Suppressor macrophage (primary cell): ENCODE results near the gene SCP2.
"Not testable (repeated sequence)": the region's sequence is repeated elsewhere in the genome, so short reads cannot be mapped to it uniquely, and the experiment has no call there.

Experiments
- DNase-seq, 4 experiments: peaks; one replicate each; pipeline ENCODE4 v3.0.0-alpha.2; 2020 to 2022

The SCP2 gene

GRCh38 chr1:52970149-52970548, 43.1 kb downstream of the SCP2 start:
- DNase-seq, result no peak

GRCh38 chr1:52973841-52974240, 46.8 kb downstream of the SCP2 start:
- DNase-seq, result no peak

- DNase-seq, result peak; percentile 9 to 49 (median 28)
Observed at GRCh38 chr1:52976183-52977035, 49.3 kb downstream of the SCP2 start.

GRCh38 chr1:52978045-52978444, 51.0 kb downstream of the SCP2 start:
- peak in 2 of 4 experiments; percentile 3 to 18 for DNase-seq

- not testable (repeated sequence) for DNase-seq
Observed at GRCh38 chr1:52992733-52993132, 65.7 kb downstream of the SCP2 start.

- no peak for DNase-seq
Observed at GRCh38 chr1:52994656-52995055, 67.6 kb downstream of the SCP2 start.

GRCh38 chr1:52996653-52997052, 69.6 kb downstream of the SCP2 start:
- peak in 3 of 4 experiments; percentile 20 to 25 (median 20) for DNase-seq

- DNase-seq, result peak; percentile 68 to 81 (median 74)
Observed at GRCh38 chr1:53001128-53001527, 74.1 kb downstream of the SCP2 start.

GRCh38 chr1:53006612-53007011, 79.5 kb downstream of the SCP2 start:
- not testable (repeated sequence) for DNase-seq

GRCh38 chr1:53010247-53010646, 83.2 kb downstream of the SCP2 start:
- not testable (repeated sequence) for DNase-seq

GRCh38 chr1:53011175-53011574, 84.1 kb downstream of the SCP2 start:
- no peak for DNase-seq

GRCh38 chr1:53014791-53015507, 87.9 kb downstream of the SCP2 start:
- DNase-seq, result peak; percentile 82 to 94 (median 92)

GRCh38 chr1:53015508-53015860, 88.4 kb downstream of the SCP2 start:
- peak in 1 of 4 experiments; percentile 4 for DNase-seq

- DNase-seq, result peak in 2 of 4 experiments; percentile 15 to 20
Observed at GRCh38 chr1:53016705-53017104, 89.6 kb downstream of the SCP2 start.

GRCh38 chr1:53020588-53020987, 93.5 kb downstream of the SCP2 start:
- no peak for DNase-seq

- no peak for DNase-seq
Observed at GRCh38 chr1:53022179-53022578, 95.1 kb downstream of the SCP2 start.

GRCh38 chr1:53023546-53023945, 96.5 kb downstream of the SCP2 start:
- no peak for DNase-seq

- DNase-seq, result no peak
Observed at GRCh38 chr1:53024117-53024516, 97.0 kb downstream of the SCP2 start.

GRCh38 chr1:53025034-53025768, 98.1 kb downstream of the SCP2 start:
- DNase-seq, result peak; percentile 67 to 83 (median 72)

GRCh38 chr1:53025769-53026112, 98.7 kb downstream of the SCP2 start:
- peak in 2 of 4 experiments; percentile 19 to 34 for DNase-seq

GRCh38 chr1:53026254-53026653, 99.2 kb downstream of the SCP2 start:
- DNase-seq, result no peak

- DNase-seq, result no peak
Observed at GRCh38 chr1:53031732-53032131, 104.7 kb downstream of the SCP2 start.

- no peak for DNase-seq
Observed at GRCh38 chr1:53037159-53037558, 110.1 kb downstream of the SCP2 start.
